GM21717 (cell line): ENCODE data around the gene DUSP22.

Experiments used
- ATAC-seq: cut with Tn5 transposase; IDR thresholded peaks from one replicate; pipeline ENCODE4 v1.9.1; 2021; ENCODE audit warnings: mild to moderate bottlenecking, moderate library complexity; ENCODE audit not compliant: unreplicated experiment

DUSP22 gene

GRCh38 chr6:336159-337114 lies 44.1 kb downstream of the DUSP22 start:
- peak; percentile 36 for ATAC-seq

- ATAC-seq = no peak
These were observed 45.6 kb downstream of the DUSP22 start for GRCh38 chr6:337805-338368.

GRCh38 chr6:338815-339262 lies 46.6 kb downstream of the DUSP22 start:
- ATAC-seq = no peak

- no peak for ATAC-seq
These were observed 47.2 kb downstream of the DUSP22 start for GRCh38 chr6:339480-339879.

- ATAC-seq = no peak
These were observed 48.1 kb downstream of the DUSP22 start for GRCh38 chr6:340186-340955.

- ATAC-seq = peak; percentile 39
These were observed 48.9 kb downstream of the DUSP22 start for GRCh38 chr6:340991-341827.

- peak; percentile 45 for ATAC-seq
These were observed 49.9 kb downstream of the DUSP22 start for GRCh38 chr6:341914-342831.

- ATAC-seq = no peak
These were observed 50.5 kb downstream of the DUSP22 start for GRCh38 chr6:342832-343179.

- no peak for ATAC-seq
These were observed 51.1 kb downstream of the DUSP22 start for GRCh38 chr6:343226-343935.

- no peak for ATAC-seq
These were observed 51.9 kb downstream of the DUSP22 start for GRCh38 chr6:343960-344815.

- ATAC-seq = no peak
These were observed 52.6 kb downstream of the DUSP22 start for GRCh38 chr6:344816-345340.

- ATAC-seq = no peak
These were observed 53.6 kb downstream of the DUSP22 start for GRCh38 chr6:345747-346385.

- no peak for ATAC-seq
These were observed 54.2 kb downstream of the DUSP22 start for GRCh38 chr6:346386-347030.

- ATAC-seq = peak; percentile 84
These were observed 54.9 kb downstream of the DUSP22 start for GRCh38 chr6:347232-347631.

- no peak for ATAC-seq
These were observed 55.9 kb downstream of the DUSP22 start for GRCh38 chr6:347951-348859.
